ENCODE data around the gene DYNC1LI1.

GRCh38 chr3:32511005-32511404 lies 59.7 kb downstream of the DYNC1LI1 start:
- no peak for TF ChIP-seq CTCF (optimal IDR thresholded peaks at IDR 0.05 in 1 of 3, IDR thresholded peaks at IDR 0.05 in 1 of 3, conservative IDR thresholded peaks at IDR 0.05 in 1 of 3; ENCODE audit: extremely low read depth in 1 of 3, insufficient read depth in 2 of 3, low read length in 3 of 3)
- no peak for TF ChIP-seq EZH2 (IDR thresholded peaks at IDR 0.05; ENCODE audit: low read length)
